Dedifferentiated amniotic fluid mesenchymal stem cell (primary cell): ENCODE results near the gene SLC25A13.

Experiments used
- DNase-seq: peaks from one replicate; pipeline ENCODE4 v3.0.0-alpha.2; 2016; ENCODE audit errors: extremely low spot score

SLC25A13 gene

DNA sequence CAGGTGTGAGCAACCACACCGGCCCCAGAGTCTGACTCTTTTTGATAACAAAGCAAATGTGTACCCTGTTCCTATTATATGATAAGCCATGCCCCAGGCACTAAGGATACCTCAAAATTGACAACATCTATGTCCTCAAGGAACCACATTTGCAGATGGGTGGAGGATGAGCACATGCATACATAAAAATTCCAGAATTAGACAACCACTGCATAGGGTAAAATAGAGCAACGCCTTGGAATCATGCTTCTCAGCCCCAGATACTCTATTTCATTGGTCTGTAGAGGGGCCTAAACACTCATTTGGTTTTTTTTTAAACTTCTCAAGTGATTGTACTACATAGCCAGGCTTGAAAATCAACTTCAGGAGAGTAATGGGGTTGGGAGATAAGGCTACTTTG lies 78.7 kb downstream of the SLC25A13 start:
- DNase-seq, result no peak

DNA sequence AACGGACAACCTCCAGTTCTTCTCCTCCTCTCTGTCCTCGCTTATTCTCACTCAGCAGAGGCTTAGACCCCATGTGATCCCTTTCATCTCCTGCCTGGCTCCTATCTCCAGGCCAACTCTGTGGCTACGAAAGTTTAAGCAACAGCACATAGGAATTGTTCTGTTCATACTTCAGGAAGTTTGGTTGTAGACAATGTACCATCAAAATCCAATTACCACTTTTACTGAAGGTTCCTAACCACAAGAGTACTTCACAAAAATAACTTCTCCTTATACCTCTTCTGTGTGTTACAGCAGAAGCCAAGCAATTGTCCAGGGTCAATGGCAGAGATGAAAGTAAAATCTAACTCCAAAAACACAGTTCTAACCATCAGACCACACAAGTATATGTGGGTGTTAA lies 80.0 kb downstream of the SLC25A13 start:
- DNase-seq, result no peak

DNA sequence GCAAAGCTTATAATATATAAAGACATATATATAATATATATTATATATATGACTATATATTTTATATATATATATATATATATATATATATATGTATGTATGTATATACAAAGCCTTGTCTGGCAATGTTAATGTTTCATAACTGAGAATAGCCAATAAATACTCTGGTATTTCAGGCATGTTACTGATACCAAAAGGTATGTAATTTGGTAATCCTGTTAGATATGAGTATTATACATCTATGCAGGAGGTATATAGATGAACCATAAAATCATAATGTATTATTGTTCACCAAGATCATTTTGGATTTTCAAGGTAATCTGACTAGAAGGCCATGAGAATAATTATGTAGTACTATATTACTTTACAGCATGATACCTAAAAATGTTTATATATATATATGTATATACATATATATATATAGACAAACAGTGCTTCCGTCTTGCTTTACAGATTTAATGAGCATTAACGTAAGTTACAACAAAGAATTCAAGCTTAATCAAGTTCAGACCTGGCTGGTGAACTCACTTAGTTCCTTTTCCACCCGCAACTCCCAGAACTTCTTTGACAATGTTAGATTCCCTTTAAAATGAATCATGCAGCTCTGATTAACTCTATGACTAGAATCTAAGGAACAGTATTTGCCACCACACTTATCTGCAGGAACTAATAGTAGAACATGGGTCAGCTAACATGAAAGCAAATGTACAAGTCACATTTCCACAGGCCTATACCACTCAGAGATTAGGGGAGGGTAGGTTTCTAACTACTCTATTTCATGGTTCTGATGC lies 82.7 kb downstream of the SLC25A13 start:
- DNase-seq, result no peak

DNA sequence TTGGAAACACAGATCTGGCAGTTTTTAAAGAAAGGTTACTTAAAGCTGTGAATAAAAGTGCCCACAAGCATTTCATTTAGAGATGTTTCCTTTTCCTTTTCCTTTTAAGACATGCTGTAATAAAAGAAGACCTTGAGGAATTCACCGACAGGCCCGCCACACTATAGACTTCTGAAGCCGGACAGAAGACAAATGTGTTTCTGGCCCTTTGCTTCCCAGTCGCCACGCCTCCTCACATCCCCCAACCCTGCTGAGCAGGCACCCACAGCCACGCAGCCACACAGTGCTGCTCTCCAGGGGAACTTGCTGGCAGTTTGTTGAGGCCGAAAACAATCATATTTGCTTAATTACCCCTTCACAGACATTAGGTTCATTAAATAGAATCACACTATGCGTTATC lies 83.4 kb downstream of the SLC25A13 start:
- no peak for DNase-seq

DNA sequence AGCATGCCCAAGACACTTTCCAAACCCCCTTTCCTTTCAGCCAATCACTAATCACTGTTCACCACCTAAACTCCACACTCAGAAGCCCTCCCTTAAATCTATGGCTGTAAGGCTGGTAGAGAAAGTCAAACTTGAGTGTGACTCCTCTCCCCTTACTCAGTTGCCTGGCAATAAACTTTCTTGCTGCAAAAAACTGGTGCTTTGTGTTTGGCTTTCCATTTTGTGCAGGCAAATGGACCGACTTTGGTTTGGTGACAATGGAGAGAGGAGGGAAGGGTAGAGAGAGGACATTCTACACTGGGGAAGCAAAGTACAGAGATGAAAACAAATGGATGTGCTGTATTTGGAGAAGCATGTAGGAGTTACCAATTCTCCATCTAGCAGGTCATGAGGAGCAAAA lies 84.9 kb downstream of the SLC25A13 start:
- DNase-seq, result no peak

DNA sequence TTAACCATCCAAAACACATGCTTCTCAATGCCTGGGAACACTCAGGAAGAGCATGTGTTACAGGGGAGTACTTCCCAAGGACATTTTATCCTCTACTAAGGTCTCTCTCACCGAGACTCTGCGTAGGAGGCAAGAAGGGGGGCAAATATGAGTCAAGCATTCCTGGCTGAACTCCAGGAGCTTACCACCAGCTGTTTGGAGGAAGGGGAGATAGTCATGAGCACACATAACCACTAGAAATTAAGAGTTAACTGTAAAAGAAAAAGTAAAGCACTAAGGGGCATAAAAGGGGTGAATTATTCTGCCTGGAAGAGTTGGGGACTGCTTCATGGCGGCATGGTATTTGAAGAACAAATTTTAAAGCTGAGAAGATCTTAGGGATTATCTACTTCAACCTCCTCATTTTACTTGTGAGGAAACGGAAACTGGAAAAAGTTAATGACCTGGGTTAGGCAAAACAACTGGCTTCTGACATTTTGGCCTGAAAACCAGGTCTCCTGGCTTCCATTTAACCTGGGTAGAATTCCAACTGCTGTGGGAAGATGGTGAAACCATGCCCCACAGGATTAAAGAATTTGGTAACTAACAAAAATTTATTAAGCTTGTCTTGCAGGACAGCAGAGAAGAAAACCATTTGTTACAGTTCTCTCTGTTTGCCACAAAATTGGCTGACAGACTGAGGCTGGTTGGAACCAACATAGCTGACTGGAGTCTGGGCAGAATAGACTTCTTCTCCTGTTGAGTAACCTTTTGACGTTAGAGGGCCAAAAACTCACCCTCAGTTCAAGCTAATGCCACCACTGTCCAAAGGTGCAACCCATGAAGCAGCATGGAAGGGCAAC lies 85.5 kb downstream of the SLC25A13 start:
- DNase-seq, result no peak

DNA sequence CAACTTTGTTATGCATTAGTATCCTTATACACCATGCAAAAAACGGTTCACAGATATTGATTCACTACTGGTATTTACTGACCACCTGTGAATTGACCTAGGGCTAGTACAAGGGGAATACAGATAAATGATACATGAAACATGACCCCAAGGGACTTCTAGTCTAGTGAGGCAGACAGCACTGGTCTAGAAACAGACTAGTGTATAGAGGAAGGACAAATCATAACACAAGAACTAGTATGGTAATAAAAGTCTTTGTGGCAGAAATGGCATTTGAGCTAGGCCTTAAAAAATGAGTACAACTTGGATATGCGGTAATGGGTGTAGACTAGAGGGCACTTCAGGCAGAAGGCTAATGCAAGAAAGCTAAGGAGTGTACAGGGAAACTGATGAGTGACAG lies 86.6 kb downstream of the SLC25A13 start:
- no peak for DNase-seq

DNA sequence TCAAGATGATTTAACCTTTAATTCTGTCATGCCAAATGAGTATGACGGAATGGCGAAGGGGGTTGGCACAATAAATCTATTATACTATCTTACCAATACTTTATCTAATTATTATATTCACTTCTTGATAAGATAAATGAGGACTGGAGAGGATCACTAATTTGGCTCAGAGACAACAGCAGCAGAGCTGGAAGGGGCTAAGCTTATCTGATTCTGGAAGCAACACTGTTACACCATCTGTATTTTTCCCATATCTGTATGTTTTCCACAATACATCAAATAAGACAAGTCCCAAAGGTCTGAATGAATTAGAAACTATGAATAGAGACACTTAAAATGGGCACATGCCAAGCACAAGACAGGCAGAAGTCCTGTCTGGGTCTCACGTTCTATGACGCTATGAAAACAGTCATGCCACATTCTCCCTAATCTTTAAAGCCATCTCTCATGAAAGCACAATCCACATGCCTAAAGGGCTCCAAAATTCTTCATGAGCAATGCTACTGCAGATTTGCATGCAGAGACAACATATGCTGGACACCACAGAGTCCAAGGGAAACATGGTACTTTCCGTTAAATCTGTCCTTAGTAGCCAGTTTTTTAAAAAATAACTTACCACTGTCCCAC lies 88.3 kb downstream of the SLC25A13 start:
- no peak for DNase-seq

DNA sequence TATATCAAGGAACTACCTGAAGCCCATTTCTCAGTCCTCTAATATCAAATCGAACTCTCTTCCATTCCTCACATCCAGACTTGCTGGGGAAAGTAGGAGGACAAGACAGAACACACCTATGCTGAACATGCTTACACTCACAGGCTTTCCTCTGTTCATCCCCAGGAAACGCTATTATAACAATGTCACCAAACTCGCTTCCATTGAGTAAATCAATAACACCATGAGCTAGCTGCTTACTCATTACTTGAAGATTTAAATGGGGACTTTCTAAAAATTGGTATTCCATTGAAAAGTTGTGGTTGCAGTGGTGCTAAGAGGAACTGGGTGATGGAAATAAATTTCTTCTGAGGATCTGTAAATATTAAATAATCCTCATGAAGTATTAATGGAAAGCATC lies 88.8 kb downstream of the SLC25A13 start:
- DNase-seq, result no peak

DNA sequence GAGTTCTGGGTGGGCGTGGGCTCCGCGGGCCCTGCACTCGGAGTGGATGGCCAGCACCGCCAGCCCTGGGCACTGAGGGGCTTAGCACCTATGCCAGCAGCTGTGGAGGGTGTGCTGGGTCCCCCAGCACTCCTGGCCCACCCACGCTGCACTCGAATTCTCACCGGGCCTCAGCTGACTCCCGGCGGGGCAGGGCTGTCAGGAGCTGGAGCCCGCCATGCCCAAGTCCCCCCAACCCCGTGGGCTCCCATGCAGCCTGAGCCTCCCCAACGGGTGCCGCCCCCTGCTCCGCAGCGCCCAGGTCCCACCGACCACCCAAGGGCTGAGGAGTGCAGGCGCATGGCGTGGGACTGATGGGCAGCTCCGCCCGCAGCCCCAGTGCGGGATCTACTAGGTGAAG lies 93.1 kb downstream of the SLC25A13 start:
- DNase-seq, result no peak

DNA sequence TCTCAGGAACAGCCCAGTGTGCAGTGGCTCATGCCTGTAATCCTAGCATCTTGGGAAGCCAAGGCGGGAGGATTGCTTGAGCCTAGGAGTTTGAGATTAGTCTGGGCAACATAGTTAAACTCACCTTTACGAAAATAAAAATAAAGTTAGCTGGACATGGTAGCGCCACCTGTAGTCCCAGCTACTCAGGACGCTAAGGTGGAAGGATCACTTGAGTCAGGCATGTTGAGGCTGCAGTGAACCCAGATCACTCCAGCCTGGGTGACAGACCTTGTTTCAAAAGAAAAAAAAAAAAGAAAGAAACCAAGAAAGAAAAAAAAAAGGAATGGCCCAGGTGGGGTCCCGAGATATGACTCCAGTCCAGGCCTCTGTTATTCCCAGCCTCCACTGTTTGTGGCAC lies 96.6 kb downstream of the SLC25A13 start:
- no peak for DNase-seq

DNA sequence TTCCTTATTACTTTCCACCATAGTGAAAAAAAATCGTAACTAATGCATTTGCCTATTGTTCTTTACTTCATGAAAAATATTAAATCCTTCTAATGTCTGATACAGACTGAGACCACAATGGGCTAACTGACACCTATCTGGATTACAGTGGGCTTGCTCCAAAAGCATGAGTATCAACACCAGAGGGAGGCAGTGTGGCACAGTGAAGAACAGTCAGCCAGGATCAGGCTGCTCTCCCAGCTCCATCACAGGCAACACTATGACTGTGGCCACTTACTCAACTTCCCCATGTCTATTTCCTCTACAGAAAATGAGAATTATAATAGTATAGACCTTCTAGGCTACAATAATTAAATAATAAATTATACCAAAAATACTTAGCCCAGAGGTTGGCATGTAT lies 97.2 kb downstream of the SLC25A13 start:
- DNase-seq, result no peak

DNA sequence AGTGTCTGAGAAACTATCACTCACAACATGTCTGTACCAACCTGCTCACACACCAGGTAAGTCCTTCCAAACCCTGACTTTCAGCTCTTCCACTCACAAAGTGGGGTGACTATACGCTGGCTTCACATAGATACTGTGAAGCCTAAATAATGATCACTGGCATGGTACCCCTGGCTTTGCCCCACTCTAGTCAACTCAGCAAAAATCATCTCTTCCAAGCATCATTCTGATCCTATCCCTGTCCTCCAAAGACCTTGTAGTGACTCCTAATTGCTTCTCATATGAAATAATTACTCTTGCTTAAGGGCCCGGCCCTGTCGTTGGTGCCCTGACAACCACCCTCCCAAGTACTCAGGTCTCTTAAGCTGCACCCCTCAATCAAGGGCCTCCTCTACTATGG lies 97.8 kb downstream of the SLC25A13 start:
- DNase-seq, result no peak

DNA sequence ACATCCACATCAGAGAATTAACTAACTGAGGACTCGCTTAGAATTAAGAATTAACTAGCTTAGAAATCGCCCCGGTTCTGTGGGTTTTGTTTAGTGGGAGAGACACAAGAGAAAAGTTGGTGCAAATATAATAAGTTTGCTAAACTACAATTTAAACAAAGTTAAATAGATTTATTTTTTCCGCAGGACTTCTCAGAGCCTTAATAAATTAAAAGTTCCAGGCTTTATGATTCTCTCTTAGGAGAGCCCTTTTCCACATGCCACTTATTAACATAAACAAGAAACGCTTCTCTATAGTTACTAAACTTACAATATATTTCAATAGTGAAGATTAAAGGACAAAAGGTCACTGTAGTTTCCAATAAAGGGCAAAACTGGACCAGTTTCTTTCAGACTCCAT lies 100.0 kb downstream of the SLC25A13 start:
- DNase-seq, result no peak

DNA sequence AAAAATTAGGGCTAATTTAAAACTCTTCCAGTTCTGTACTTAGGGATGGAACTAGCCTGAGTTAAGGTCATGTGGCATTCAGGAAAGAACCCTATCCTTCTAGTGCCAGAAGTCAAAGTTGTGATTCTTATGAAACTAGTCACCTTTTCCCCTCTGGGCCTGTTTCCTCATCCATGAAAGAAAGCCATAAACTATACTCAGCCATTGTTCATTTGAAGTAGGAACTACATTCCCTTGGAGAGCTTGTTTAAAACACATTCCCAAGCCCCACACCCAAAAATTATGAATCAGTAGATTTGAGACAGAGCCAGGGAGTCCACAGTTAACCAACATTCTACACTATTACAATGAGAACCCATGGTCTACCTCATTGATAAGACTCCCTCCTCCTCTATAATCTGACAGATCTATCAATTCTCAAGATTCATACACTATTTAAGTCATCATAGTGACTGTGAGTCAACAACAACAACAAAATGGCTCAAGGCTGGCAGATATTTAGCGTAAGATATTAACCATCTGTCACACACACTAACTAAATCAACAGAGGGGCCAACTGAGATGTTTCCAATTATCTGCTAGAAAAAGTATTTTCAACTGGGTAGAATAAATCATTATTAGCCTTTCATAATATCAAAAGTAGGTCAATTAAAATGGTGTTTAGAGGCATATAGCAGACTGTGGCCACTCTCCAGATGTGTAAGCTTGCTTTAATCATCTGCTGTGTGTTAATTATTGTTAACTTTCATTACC lies 102.3 kb downstream of the SLC25A13 start:
- peak; percentile 39 for DNase-seq

DNA sequence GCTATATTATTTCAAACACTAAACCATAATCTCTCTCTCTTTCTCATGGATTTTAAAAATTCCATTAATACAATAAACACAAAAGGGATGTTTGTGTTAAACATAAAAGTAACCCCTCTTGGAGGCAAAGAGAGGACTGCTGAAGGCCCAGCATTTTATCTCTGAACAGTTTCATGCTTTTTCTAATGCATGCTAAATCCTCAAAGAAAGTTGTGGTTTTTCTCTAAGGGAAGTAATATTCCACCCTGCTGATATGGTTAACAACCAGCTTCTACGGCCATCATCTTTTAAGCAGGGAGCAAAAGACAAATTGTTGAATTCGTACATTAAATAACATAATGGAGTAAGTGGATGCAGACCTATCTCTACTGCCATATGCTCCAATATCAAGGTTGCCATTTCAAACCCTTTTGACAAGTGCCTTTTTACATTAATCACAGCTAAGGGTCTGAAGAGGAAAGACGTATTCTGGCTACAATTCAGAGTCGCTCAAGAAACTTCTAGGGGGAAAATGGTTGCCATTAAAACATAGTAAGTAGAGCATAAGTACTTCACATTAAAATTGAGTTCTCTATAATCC lies 103.1 kb downstream of the SLC25A13 start:
- no peak for DNase-seq

DNA sequence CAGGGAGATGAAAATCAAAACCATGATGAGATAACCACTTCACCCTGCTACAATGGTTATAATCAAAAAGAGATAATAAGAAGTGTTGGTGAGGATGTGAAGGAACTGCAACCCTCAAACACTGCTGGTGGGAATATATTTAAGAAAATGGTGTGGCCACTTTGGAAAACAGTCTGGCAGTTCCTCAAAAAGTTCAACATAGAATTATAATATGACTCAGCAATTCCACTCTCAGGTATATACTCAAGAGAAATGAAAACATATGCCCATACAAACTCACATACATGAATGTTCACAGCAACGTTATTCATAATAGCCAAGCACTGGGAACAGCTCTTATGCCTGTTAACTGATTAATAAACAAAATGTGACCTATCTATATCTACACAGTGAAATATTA lies 104.8 kb downstream of the SLC25A13 start:
- no peak for DNase-seq

DNA sequence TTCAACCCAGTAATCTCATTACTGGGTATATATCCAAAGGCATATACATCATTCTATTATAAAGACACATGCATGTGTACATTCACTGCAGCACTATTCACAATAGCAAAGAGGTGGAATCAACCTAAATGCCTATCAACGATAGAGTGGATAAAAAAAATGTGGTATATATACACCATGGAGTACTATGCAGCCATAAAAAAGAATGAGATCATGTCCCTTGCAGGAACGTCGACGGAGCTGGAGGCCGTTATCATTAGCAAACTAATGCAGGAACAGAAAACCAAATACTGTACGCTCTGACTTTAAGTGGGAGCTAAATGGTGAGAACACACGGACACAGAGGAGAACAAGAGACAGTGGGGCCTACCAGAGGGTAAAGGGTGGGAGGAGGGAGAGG lies 105.5 kb downstream of the SLC25A13 start:
- no peak for DNase-seq

DNA sequence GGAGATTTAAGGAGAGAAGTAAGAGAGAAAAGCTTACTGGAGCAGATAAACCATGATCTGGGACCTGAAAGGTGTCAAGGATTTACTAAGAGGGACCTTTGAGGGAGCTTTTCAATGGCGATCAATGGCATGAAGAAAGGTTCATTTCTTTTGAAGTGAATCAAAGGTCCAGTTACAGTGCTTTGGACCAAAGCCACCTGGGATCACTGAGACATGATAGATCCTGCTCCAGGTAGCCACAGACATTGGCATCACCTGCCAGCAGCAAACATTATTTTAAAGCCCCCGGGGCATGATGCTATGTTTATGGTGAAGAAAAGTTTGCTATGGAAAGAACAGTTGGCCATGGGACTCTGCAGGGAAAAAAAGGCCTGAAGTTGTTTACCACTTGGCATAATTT lies 109.4 kb downstream of the SLC25A13 start:
- no peak for DNase-seq

DNA sequence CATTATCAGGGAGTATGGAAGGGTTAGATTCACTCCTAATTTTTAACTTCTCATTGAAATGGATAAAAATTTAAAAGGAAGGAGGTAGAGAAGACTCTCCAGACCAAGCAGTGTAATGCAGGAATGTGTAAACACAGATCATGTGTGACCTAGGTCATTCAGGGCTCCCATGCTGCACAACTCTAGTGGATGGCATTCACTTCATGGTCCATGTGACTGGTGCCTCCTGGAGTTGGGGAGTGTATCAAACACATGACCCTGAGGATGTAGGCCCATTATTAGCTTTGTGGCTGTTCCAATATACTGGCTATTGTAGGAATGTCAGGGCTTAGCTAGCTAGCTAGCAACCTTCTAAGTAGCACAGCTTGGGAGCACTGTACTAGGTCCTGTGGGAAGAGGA lies 109.9 kb downstream of the SLC25A13 start:
- DNase-seq, result no peak

DNA sequence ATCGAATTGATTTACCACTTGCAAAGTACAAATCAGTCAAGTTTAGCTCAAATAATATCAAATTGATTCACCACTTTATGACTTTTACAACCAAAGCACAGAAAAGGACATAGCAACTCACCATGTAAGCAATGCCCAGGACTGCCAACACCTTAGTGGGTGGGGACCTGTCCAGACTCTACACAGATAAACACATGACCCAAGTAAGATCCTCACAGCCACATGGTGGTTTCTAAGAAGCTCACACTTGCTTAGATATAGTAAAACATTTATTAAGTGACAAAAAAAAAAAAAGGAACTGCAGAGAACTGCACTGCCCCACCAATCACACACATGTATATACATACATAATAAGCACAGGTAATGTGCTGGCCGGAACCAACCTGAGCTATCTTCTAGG lies 116.2 kb downstream of the SLC25A13 start:
- no peak for DNase-seq

DNA sequence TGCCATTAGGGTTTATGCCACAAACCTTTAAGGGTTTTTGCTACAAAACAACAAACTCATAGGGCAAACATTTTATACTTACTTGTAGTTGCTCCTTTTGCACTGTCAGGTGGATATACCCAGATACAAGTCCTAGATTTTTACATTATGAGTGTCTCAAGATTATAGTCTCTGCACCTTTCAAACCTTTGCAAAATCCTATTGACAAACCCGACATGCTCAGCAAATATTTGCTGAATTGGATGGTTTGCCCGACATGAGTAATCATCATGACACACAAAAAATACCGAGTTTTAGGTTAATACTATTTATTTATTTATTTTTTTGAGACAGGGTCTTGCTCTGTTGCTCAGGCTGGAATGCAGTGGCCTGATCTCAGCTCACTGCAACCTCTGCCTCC lies 117.3 kb downstream of the SLC25A13 start:
- DNase-seq, result no peak
